Heart left ventricle (tissue), 16 donors: ENCODE results near the gene NRCAM. TPM values are rescaled to one million over a fixed set of nuclear protein-coding genes. Genes with fewer than 3 reads are reported as not detected.

ENCODE experiments used
- ATAC-seq, 4 donors: fragments of 200-7000 bp; cut with Tn5 transposase; one replicate each; pipeline ENCODE4 v1.9.1; 2020 to 2022; ENCODE audit warnings: moderate library complexity in 4 of 4, mild to moderate bottlenecking in 3 of 4, moderate number of reproducible peaks in 1 of 4
- DNase-seq, 5 donors: peaks; one replicate each; pipeline ENCODE4 v3.0.0-alpha.2; 2020
- H3K27ac ChIP-seq, 12 donors: fragments of 200-600 bp; sonication (generic) in 4 of 12; one replicate each; pipeline versions ENCODE4 v1.5.0 to v1.8.0; 2016 to 2022; ENCODE audit warnings: mild to moderate bottlenecking in 2 of 12
- H3K27me3 ChIP-seq, 9 donors: fragments of 200-600 bp; sonication (generic) in 2 of 9; one replicate each; pipeline versions ENCODE4 v1.5.1 to v1.8.0; 2016 to 2022; ENCODE audit warnings: mild to moderate bottlenecking in 3 of 9
- H3K36me3 ChIP-seq, 9 donors: fragments of 200-600 bp; sonication (generic) in 2 of 9; one replicate each; pipeline versions ENCODE4 v1.5.0 to v1.8.0; 2018 to 2022; ENCODE audit warnings: mild to moderate bottlenecking in 2 of 9
- H3K4me1 ChIP-seq, 12 donors: fragments of 200-600 bp; sonication (generic) in 4 of 12; one replicate each; pipeline versions ENCODE4 v1.5.0 to v1.8.0; 2016 to 2022; ENCODE audit warnings: mild to moderate bottlenecking in 3 of 12
- H3K4me3 ChIP-seq, 12 donors: fragments of 200-600 bp; sonication (generic) in 4 of 12; one replicate each; pipeline versions ENCODE4 v1.5.0 to v1.8.0; 2017 to 2022; ENCODE audit warnings: mild to moderate bottlenecking in 9 of 12, moderate library complexity in 4 of 12
- H3K9me3 ChIP-seq, 12 donors: fragments of 200-600 bp; sonication (generic) in 4 of 12; one replicate each; pipeline versions ENCODE4 v1.5.0 to v1.8.0; 2016 to 2022; ENCODE audit warnings: mild to moderate bottlenecking in 1 of 12
- POLR2A ChIP-seq, 2 donors: fragments of 450-650 bp; IDR thresholded peaks; one replicate each; pipeline ENCODE4 v1.6.1; 2017; ENCODE audit warnings: antibody characterized with exemption in 2 of 2, mild to moderate bottlenecking in 2 of 2, moderate library complexity in 2 of 2
- WGBS, 4 donors: extraction: QIAGEN DNeasy Blood & Tissue Kit in 2 of 4; methylation state at CpG; one replicate each; pipeline versions ENCODE4 v1.1.5 to v1.1.7; 2013 to 2018; 5-methylcytosine and 5-hydroxymethylcytosine counted together
- intact Hi-C, 10 donors: fragments of 100-400 bp; cut with DNase I; formaldehyde crosslinking; loops; one replicate each; pipeline versions ENCODE4 v1.11.1 to v1.14.2; 2022
- polyA plus RNA-seq, 2 donors: library from polyadenylated mRNA; stranded (reverse); fragments of 200-250 nt; gene quantifications; one replicate each; pipeline ENCODE4 v1.2.3, GENCODE V29; 2013
- total RNA-seq, 9 donors: library from RNA; depleted of rRNA in 2 of 9; stranded (reverse); fragments of >200 nt in 2 of 9; fragmentation: NEBNext Ultra II Directional in 3 of 9; extraction: Animal tissue kit (Norgen Biotek cat#: 25700) in 3 of 9; gene quantifications; one replicate each; pipeline versions ENCODE4 v1.1.0 to v1.2.4, GENCODE V29; 2016 to 2023
- TF ChIP-seq, protein P1 (sequence below), 12 donors: fragments of 200-600 bp; sonication (generic) in 4 of 12; IDR thresholded peaks; one replicate each; pipeline versions ENCODE4 v1.5.0 to v1.8.0; 2018 to 2022; ENCODE audit warnings: antibody characterized with exemption in 12 of 12, mild to moderate bottlenecking in 5 of 12
- donor health status: ischemic (EF 13 %, LVEDD 7.1; RV severe dilation, severe dysfunction).
- donor health status: healthy with polysubstance abuse.
- donor health status: DM: no; HTN: yes; CAD: no.
- donor health status: DM: no; HTN: no; CAD: no.
- donor health status: ischemic (EF 25% LVEDD 6.9; RV normal size, moderate dysfunction).
- donor health status: ischemic (EF 25% LVEDD 5.7; RV mildly dilated, moderate dysfunction).
- donor health status: healthy.
- donor health status: DM: yes; HTN: yes; CAD: no.
- donor health status: ischemic (EF 35%, LVEDD 5.7; RV mildly dilated, moderate dysfunction).
- donor health status: nonischemic (EF 11% LVEDD 7.7; RV severe dilation, severe dysfunction).
- donor health status: DM: yes; HTN: yes; CAD: no.
- donor health status: PGD.
- donor health status: ischemic (EF 29% LVEDD 5.4; RV normal size, mild dysfunction).
- donor health status: nonischemic (EF 23%, LVEDD 6.1; RV moderate dilation, normal function).

The NRCAM gene
- total and polyA plus RNA-seq, 11 donors: 0.07 to 2.5 (median 0.36) TPM

DNA sequence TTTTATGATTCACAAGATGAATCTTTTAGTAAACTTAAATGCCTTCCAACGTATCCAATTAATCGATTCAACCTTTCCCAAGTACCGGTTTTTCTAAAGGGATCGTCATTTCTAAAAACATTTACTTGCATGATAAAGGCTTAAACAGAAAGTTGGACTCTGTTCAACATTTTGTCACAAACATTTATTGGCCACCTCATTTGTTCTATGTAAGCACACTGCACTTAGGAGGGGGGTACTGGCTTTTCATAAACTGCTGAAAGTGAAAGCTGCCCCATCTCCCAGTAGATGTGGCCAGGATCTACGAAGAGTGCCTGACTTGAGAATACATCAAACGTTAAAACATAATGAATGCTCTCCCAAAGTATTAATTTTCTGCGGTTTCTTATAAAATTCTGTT, 288.8 kb downstream of the NRCAM start:
- no peak overlapping the region for H3K27ac ChIP-seq
- no peak for DNase-seq
- H3K9me3 ChIP-seq: no peaks in the 10 kb centered on the region
- TF ChIP-seq, protein P1, sequence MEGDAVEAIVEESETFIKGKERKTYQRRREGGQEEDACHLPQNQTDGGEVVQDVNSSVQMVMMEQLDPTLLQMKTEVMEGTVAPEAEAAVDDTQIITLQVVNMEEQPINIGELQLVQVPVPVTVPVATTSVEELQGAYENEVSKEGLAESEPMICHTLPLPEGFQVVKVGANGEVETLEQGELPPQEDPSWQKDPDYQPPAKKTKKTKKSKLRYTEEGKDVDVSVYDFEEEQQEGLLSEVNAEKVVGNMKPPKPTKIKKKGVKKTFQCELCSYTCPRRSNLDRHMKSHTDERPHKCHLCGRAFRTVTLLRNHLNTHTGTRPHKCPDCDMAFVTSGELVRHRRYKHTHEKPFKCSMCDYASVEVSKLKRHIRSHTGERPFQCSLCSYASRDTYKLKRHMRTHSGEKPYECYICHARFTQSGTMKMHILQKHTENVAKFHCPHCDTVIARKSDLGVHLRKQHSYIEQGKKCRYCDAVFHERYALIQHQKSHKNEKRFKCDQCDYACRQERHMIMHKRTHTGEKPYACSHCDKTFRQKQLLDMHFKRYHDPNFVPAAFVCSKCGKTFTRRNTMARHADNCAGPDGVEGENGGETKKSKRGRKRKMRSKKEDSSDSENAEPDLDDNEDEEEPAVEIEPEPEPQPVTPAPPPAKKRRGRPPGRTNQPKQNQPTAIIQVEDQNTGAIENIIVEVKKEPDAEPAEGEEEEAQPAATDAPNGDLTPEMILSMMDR (IDR thresholded peaks at IDR 0.05): no peak
- no peak for TF ChIP-seq POLR2A (IDR thresholded peaks at IDR 0.05)
- intact Hi-C loops: no loop called here
- no peaks in the 10 kb centered on the region for H3K36me3 ChIP-seq
- H3K27me3 ChIP-seq: peaks cover 0 to 6% (median 0%) of the 10 kb centered on the region in 9 donors
- ATAC-seq: no peak
- 62 to 75% (median 71%) methylated on average over 7 of the region's 7 CpGs for WGBS, 4 donors
- H3K4me3 ChIP-seq: peak overlapping the region in 2 of 12 donors; percentile 7 to 23
- no peaks in the 10 kb centered on the region for H3K4me1 ChIP-seq

DNA sequence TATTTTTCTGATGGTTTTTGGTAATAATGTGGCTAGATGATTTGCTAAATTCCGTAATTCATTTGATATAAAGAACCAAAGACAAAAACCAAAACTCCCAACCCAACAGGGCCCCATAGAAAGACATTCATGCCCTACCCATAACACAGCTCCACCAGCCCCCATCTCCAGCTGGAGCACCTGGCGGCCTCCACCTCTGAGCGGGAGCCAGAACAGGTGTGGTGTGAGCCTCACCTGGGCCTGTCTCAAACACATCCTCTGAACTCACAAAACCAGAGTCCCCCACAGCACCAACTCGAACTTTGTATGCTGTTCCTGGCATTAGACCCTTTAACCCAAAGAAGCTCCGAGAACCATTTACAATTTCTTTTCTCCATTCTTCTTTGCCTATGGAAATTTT, 289.5 kb downstream of the NRCAM start:
- Histone ChIP-seq H3K27ac (no peak overlapping the region), H3K9me3 (no peaks in the 10 kb centered on the region), H3K4me3 (no peak overlapping the region), H3K4me1 (no peaks in the 10 kb centered on the region), H3K27me3 (peaks cover 0 to 6% (median 0%) of the 10 kb centered on the region in 9 donors), H3K36me3 (no peaks in the 10 kb centered on the region)
- no peak for DNase-seq
- intact Hi-C loops: no loop called here
- ATAC-seq: no peak
- no peak for TF ChIP-seq POLR2A (IDR thresholded peaks at IDR 0.05)
- TF ChIP-seq, protein P1 (IDR thresholded peaks at IDR 0.05): no peak
- WGBS, 4 donors: 93 to 96% (median 93%) methylated on average over 5 of the region's 5 CpGs

DNA sequence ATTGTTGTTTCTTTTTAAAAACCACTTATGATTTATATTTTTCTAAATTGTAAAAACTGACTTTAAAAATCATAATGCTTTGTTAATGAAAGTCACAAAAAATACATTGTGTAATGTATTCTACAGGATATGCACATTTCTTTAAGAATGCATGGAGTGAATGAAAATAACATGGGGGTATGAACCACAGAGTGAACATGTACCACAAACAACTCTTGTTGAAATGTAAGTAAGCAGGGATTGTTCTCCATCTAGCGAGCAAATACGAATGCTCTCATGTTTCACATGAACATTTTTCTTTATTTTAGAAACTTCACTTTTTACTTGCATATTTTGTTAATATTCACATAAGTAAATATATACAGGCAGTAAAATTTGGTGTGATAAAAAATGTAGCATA, 290.5 kb downstream of the NRCAM start:
- intact Hi-C loops: no loop called here
- ATAC-seq (no peak), DNase-seq (no peak)
- H3K4me3 ChIP-seq: no peak overlapping the region
- no peak overlapping the region for H3K27ac ChIP-seq
- H3K9me3 ChIP-seq: no peaks in the 10 kb centered on the region
- peaks cover 0 to 6% (median 0%) of the 10 kb centered on the region in 9 donors for H3K27me3 ChIP-seq
- H3K4me1 ChIP-seq: no peaks in the 10 kb centered on the region
- TF ChIP-seq, protein P1 (IDR thresholded peaks at IDR 0.05): no peak
- no peak for TF ChIP-seq POLR2A (IDR thresholded peaks at IDR 0.05)
- H3K36me3 ChIP-seq: no peaks in the 10 kb centered on the region
- WGBS, 4 donors: 92 to 96% (median 95%) methylated on average over 2 of the region's 2 CpGs

DNA sequence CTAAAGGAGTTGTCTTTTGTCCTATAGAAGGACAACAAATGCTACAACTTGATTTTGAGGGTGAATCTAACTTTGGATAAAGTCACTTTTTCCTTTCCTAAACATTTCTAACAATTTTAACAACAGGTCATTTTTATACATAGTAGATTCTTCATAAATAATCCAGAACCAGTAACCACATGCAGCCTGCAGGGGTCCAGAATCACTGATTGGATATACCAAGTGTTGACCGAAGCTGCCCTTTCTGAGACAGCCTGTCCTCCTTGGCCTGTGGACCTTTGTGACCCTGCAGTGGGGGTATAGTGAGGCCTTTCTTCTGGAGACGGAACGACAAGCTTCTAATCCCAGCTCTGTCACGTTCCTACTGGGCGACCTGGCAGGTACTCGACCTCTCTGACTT, 291.3 kb downstream of the NRCAM start:
- TF ChIP-seq, protein P1 (IDR thresholded peaks at IDR 0.05): no peak
- no peak for TF ChIP-seq POLR2A (IDR thresholded peaks at IDR 0.05)
- ATAC-seq: no peak
- no peaks in the 10 kb centered on the region for H3K9me3 ChIP-seq
- DNase-seq: no peak
- no peaks in the 10 kb centered on the region for H3K4me1 ChIP-seq
- WGBS, 4 donors: 68 to 78% (median 74%) methylated on average over 6 of the region's 6 CpGs
- intact Hi-C loops: no loop called here
- H3K4me3 ChIP-seq: no peak overlapping the region
- no peak overlapping the region for H3K27ac ChIP-seq
- no peaks in the 10 kb centered on the region for H3K36me3 ChIP-seq
- H3K27me3 ChIP-seq: peaks cover 0 to 6% (median 0%) of the 10 kb centered on the region in 9 donors
